Measurements from ENCODE around the gene KIAA1671.

Gene KIAA1671

GRCh38 chr22:24928322-24928721 is 24.2 kb upstream of the KIAA1671 start:
- H3K4me3 ChIP-seq (ENCODE audit: low read depth, low read length) = no peak overlapping the region
- TF ChIP-seq, protein P1, sequence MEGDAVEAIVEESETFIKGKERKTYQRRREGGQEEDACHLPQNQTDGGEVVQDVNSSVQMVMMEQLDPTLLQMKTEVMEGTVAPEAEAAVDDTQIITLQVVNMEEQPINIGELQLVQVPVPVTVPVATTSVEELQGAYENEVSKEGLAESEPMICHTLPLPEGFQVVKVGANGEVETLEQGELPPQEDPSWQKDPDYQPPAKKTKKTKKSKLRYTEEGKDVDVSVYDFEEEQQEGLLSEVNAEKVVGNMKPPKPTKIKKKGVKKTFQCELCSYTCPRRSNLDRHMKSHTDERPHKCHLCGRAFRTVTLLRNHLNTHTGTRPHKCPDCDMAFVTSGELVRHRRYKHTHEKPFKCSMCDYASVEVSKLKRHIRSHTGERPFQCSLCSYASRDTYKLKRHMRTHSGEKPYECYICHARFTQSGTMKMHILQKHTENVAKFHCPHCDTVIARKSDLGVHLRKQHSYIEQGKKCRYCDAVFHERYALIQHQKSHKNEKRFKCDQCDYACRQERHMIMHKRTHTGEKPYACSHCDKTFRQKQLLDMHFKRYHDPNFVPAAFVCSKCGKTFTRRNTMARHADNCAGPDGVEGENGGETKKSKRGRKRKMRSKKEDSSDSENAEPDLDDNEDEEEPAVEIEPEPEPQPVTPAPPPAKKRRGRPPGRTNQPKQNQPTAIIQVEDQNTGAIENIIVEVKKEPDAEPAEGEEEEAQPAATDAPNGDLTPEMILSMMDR (IDR thresholded peaks at IDR 0.05; ENCODE audit: insufficient read depth, low read depth, low read length, missing control alignments) = no peak
- DNase-seq (ENCODE audit: low read depth) = no peak

DNA sequence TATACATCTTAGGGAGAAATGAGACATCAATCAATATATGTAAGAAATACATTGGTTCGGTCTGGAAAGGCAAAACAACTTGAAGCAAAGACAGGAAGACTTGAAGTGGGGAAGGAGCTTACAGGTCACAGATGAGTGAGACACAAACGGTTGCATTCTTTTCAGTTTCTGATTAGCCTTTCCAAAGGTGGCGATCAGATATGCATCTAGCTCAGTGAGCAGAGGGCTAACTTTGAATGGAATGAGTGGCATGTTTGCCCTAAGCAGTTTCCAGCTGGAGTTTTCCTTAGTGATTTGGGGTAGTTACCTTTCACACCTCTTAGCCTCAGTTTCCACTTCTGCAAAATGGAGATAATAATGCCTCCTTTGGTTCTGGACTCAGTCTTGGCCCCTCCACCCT is 21.8 kb upstream of the KIAA1671 start:
- DNase-seq (ENCODE audit: low read depth) = no peak
- no peak overlapping the region for H3K4me3 ChIP-seq (ENCODE audit: low read depth, low read length)
- TF ChIP-seq, protein P1 (IDR thresholded peaks at IDR 0.05; ENCODE audit: insufficient read depth, low read depth, low read length, missing control alignments) = no peak

DNA sequence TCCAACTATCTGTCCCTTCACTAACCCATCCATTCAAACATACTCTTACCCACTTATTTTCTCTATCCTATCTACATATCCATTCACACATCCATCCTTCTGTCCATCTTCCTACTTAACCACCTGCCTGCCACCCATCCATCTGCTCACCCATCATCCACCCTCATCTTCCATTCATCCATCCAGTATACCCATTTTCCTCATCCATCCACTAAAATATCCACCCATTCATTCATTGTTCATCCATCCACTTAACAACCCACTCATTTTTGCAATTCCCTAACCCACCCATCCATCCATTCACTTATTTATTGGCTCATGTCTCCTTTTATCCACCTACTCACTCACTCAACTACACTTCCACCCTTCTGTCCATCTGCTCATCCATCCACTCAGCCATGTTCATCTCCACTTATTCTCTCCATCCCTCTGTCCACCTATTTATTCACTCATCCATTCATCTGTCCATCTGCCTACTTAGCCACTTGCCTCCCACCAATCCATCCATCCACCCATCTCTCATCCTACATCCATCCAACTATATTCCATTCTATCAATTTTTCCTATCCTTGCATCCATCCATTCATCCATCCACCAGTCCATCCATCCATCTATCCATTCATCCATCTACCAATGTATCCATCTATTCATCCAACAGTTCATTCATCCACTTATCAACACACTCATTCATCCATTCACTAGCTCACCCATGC is 16.6 kb upstream of the KIAA1671 start:
- DNase-seq (ENCODE audit: low read depth) = no peak
- TF ChIP-seq, protein P1 (IDR thresholded peaks at IDR 0.05; ENCODE audit: insufficient read depth, low read depth, low read length, missing control alignments) = no peak
- H3K4me3 ChIP-seq (ENCODE audit: low read depth, low read length) = no peak overlapping the region

GRCh38 chr22:24937114-24937513 is 15.4 kb upstream of the KIAA1671 start:
- peak; percentile 17 for DNase-seq (ENCODE audit: low read depth)
- TF ChIP-seq, protein P1 (IDR thresholded peaks at IDR 0.05; ENCODE audit: insufficient read depth, low read depth, low read length, missing control alignments) = no peak

DNA sequence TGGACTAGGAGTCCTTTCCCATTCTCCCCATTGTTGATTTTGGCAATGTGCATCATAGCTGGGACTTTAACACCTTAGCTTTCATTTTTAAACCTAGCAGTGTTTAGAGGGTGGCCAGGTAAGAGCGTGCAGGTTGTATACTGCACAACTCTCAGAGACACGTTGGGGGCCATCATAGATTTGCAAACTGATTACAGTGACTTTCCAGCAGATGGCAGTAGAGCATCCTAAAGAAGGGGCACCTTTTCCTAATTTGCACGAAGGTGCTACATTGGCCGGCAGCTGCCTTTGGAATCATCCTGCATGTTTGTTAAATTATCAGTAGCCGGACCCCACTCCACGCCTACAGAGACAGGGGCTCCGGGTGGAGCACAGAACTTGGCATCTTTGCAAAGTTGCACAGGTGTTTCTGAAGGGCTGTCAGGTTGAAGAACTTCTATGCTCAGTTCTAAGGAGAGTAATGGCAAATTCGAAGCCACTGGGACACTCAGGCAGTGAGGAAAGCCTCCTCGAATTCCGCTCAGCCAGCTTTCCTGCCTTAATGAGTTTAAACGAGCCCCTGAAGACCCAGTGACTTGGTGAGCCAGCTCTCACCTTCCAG is 13.7 kb upstream of the KIAA1671 start:
- DNase-seq (ENCODE audit: low read depth) = peak; percentile 55
- TF ChIP-seq, protein P1 (IDR thresholded peaks at IDR 0.05; ENCODE audit: insufficient read depth, low read depth, low read length, missing control alignments) = peak; percentile 75
- H3K4me3 ChIP-seq (ENCODE audit: low read depth, low read length) = no peak overlapping the region

More at GRCh38 chr22:24937114-24937513, 15.4 kb upstream of the KIAA1671 start:
- no peak overlapping the region for H3K4me3 ChIP-seq (ENCODE audit: low read depth, low read length)

- H3K4me3 ChIP-seq (ENCODE audit: low read depth, low read length) = no peak overlapping the region
- DNase-seq (ENCODE audit: low read depth) = no peak
- TF ChIP-seq, protein P1 (IDR thresholded peaks at IDR 0.05; ENCODE audit: insufficient read depth, low read depth, low read length, missing control alignments) = no peak
Measured at GRCh38 chr22:24942301-24942700, 10.2 kb upstream of the KIAA1671 start.

Measured in GM12865 (cell line).